ENCODE measurements around the gene APBA1.

DNA sequence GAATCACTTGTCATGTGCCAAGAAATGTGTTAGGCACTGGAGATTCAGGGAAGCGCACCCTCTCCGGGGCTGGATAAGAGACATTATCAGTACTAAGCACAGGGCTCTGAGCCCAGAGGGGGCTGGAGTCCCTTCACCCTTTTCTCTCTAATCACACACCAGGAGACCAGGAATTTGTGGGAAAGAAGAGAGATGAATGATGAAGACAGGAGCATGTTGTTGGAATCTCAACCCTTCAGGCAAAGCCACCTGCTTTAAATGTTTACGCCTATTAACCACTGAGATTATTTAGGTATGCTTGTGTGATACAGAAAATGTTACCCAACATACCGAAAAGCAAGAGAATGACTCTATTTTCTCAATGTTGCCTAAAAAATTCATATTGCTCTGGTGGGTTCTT, 227.4 kb downstream of the APBA1 start:
- TF ChIP-seq, protein P1, sequence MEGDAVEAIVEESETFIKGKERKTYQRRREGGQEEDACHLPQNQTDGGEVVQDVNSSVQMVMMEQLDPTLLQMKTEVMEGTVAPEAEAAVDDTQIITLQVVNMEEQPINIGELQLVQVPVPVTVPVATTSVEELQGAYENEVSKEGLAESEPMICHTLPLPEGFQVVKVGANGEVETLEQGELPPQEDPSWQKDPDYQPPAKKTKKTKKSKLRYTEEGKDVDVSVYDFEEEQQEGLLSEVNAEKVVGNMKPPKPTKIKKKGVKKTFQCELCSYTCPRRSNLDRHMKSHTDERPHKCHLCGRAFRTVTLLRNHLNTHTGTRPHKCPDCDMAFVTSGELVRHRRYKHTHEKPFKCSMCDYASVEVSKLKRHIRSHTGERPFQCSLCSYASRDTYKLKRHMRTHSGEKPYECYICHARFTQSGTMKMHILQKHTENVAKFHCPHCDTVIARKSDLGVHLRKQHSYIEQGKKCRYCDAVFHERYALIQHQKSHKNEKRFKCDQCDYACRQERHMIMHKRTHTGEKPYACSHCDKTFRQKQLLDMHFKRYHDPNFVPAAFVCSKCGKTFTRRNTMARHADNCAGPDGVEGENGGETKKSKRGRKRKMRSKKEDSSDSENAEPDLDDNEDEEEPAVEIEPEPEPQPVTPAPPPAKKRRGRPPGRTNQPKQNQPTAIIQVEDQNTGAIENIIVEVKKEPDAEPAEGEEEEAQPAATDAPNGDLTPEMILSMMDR (IDR thresholded peaks at IDR 0.05), result no peak
- no peak for TF ChIP-seq POLR2A (IDR thresholded peaks at IDR 0.05; ENCODE audit: low read depth)
- TF ChIP-seq POLR2AphosphoS5 (IDR thresholded peaks at IDR 0.05), result no peak
- no peak for TF ChIP-seq EP300 (IDR thresholded peaks at IDR 0.05)

Measured in esophagus muscularis mucosa (tissue), 4 donors.